DND-41 (cell line): ENCODE data around the gene SIPA1L3.

Experiments
- ATAC-seq: fragments of 200-7000 bp; cut with Tn5 transposase; 3 replicates; pipeline ENCODE4 v1.9.1; 2021; ENCODE audit warnings: low read depth; ENCODE audit not compliant: insufficient read depth
- DNase-seq: peaks from one replicate; pipeline ENCODE4 v3.0.0-alpha.2; 2020
- H2AFZ ChIP-seq: 2 replicates; pipeline ENCODE4 v1.6.0; 2012; ENCODE audit warnings: low read depth, low read length
- H3K27ac ChIP-seq: 2 replicates; pipeline ENCODE4 v1.5.1; 2012; ENCODE audit warnings: low read length, inconsistent platforms
- H3K27me3 ChIP-seq: fragments of 200-600 bp; sonication (generic); 2 replicates; pipeline ENCODE4 v1.6.0; 2012; ENCODE audit warnings: low read length, mild to moderate bottlenecking, inconsistent platforms; ENCODE audit not compliant: insufficient read depth, poor library complexity
- H3K36me3 ChIP-seq: 2 replicates; pipeline ENCODE4 v1.5.1; 2012; ENCODE audit warnings: low read length, inconsistent platforms; ENCODE audit not compliant: insufficient read depth
- H3K4me1 ChIP-seq: 2 replicates; pipeline ENCODE4 v1.5.1; 2012; ENCODE audit warnings: mild to moderate bottlenecking, low read length; ENCODE audit not compliant: insufficient read depth
- H3K4me2 ChIP-seq: 2 replicates; pipeline ENCODE4 v1.6.0; 2012; ENCODE audit warnings: mild to moderate bottlenecking, moderate library complexity, low read length, inconsistent platforms; ENCODE audit not compliant: insufficient read depth
- H3K4me3 ChIP-seq, 2 experiments: fragments of 200-600 bp in 1 of 2; shearing (Covaris generic) in 1 of 2; 2 replicates each; pipeline ENCODE4 v1.5.1; 2012 to 2016; ENCODE audit warnings: inconsistent platforms in 2 of 2, low read length in 2 of 2, mild to moderate bottlenecking in 2 of 2, low read depth in 1 of 2, moderate library complexity in 1 of 2
- H3K79me2 ChIP-seq: 2 replicates; pipeline ENCODE4 v1.6.0; 2012; ENCODE audit warnings: low read length, inconsistent platforms; ENCODE audit not compliant: insufficient read depth
- H3K9ac ChIP-seq: 2 replicates; pipeline ENCODE4 v1.6.0; 2012; ENCODE audit warnings: low read depth, mild to moderate bottlenecking, inconsistent platforms, low read length, moderate library complexity
- H3K9me3 ChIP-seq: 2 replicates; pipeline ENCODE4 v1.5.1; 2012; ENCODE audit warnings: low read length, moderate library complexity, mild to moderate bottlenecking, inconsistent platforms; ENCODE audit not compliant: insufficient read depth, severe bottlenecking
- H4K20me1 ChIP-seq: 2 replicates; pipeline ENCODE4 v1.6.0; 2012; ENCODE audit warnings: low read length; ENCODE audit not compliant: insufficient read depth
- EZH2 ChIP-seq: IDR thresholded peaks from 3 replicates; pipeline ENCODE4 v1.6.1; 2012; ENCODE audit warnings: borderline replicate concordance, low read depth, mild to moderate bottlenecking, moderate library complexity, low read length, inconsistent platforms; ENCODE audit not compliant: severe bottlenecking
- TF ChIP-seq, protein P1 (sequence below): IDR thresholded peaks from 2 replicates; pipeline ENCODE4 v1.5.1; 2012; ENCODE audit warnings: borderline replicate concordance, low read length, moderate library complexity, mild to moderate bottlenecking; ENCODE audit not compliant: poor library complexity, severe bottlenecking; ENCODE audit errors: extremely low read depth

SIPA1L3 gene

DNA sequence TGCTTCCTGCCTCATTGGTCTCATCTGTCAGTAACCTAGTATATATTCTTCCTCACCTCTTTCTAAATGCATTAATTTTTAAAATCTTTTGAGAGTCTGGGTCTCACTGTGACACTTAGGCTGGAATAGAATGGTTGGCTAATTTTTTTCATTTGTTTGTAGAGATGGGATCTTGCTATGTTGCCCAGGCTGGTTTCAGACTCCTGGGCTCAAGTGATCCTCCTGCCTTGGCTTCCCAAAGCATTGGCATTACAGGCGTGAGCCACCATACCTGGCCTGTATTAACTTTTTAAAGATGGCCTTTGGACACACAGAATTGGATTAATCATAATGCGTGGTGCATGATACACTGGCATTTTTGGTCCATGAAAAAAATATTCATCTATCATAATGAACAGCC lies 29.9 kb downstream of the SIPA1L3 start:
- H3K9ac ChIP-seq, result no peak overlapping the region
- TF ChIP-seq, protein P1, sequence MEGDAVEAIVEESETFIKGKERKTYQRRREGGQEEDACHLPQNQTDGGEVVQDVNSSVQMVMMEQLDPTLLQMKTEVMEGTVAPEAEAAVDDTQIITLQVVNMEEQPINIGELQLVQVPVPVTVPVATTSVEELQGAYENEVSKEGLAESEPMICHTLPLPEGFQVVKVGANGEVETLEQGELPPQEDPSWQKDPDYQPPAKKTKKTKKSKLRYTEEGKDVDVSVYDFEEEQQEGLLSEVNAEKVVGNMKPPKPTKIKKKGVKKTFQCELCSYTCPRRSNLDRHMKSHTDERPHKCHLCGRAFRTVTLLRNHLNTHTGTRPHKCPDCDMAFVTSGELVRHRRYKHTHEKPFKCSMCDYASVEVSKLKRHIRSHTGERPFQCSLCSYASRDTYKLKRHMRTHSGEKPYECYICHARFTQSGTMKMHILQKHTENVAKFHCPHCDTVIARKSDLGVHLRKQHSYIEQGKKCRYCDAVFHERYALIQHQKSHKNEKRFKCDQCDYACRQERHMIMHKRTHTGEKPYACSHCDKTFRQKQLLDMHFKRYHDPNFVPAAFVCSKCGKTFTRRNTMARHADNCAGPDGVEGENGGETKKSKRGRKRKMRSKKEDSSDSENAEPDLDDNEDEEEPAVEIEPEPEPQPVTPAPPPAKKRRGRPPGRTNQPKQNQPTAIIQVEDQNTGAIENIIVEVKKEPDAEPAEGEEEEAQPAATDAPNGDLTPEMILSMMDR, result no peak
- no peak for TF ChIP-seq EZH2
- H3K4me3 ChIP-seq, result no peak overlapping the region
- no peak for ATAC-seq
- H3K4me2 ChIP-seq, result no peak overlapping the region
- no peak overlapping the region for H3K27ac ChIP-seq
- no peak overlapping the region for H2AFZ ChIP-seq
- no peaks in the 10 kb centered on the region for H3K36me3 ChIP-seq
- no peaks in the 10 kb centered on the region for H3K4me1 ChIP-seq
- H4K20me1 ChIP-seq, result peaks cover 2% of the 10 kb centered on the region; the same call in 1 of the 2 replicates
- DNase-seq, result no peak
- peaks cover 4% of the 10 kb centered on the region; the same call in 1 of the 2 replicates for H3K79me2 ChIP-seq
- no peaks in the 10 kb centered on the region for H3K9me3 ChIP-seq
- no peaks in the 10 kb centered on the region for H3K27me3 ChIP-seq

DNA sequence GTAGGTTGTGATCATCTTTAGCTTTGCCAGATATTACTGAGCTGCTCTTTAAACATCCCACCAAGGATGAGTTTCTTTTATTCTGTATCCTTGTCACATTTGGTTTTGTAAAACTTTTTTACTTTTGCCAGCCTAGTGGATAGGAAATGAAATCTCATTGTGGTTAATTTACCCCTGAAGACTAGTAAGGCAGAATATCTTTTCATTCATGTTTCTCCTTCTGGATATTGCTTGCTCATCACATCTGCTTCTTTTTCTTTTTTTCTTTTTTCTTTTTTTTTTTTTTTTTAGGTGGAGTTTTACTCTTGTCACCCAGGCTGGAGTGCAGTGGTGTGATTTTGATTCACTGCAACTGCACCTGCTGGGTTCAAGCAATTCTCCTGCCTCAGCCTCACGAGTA lies 31.3 kb downstream of the SIPA1L3 start:
- Histone ChIP-seq H2AFZ (no peak overlapping the region), H3K27ac (no peak overlapping the region), H3K9ac (no peak overlapping the region), H3K9me3 (no peaks in the 10 kb centered on the region), H3K4me2 (no peak overlapping the region), H4K20me1 (peaks cover 2% of the 10 kb centered on the region; the same call in 1 of the 2 replicates), H3K4me3 (no peak overlapping the region), H3K27me3 (no peaks in the 10 kb centered on the region), H3K4me1 (no peaks in the 10 kb centered on the region), H3K79me2 (peaks cover 4% of the 10 kb centered on the region; the same call in 1 of the 2 replicates), H3K36me3 (no peaks in the 10 kb centered on the region)
- DNase-seq (no peak), ATAC-seq (no peak)
- TF ChIP-seq, protein P1, result no peak
- no peak for TF ChIP-seq EZH2

DNA sequence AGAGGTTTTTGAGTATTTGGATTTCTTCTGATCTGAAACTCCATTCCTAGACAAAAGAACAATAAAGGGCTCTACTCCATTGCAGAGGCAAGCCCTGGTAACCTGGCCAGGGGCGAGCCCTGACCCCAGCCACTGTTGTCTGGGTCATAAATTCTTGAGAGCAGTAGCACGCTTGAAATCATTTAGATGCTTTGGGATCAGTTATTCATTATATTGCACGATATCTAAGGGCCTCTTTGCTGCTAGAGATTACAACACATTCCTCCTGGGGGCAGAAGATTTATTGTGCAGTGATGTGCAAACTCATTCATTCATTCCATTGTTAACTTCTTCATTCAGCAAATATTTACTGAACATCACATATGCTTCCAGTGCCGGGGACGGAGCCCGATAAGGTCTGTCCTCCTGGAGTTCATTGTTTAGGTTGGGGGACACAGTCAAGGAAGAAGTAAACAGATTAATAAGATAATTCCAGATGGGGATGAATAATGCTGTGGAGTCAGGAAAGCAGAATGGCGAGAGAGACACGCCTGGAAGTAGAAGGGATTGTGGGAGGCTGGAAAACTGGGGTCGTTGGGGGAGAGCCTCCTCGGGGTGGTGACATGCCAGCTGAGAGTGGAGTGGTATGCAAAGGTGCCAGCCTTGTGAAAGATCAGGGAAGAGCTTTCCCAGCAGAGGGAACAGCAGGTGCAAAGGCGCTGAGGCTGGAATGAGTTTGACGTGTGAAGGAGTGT lies 34.9 kb downstream of the SIPA1L3 start:
- DNase-seq (no peak), ATAC-seq (no peak)
- H3K9me3 ChIP-seq, result no peaks in the 10 kb centered on the region
- H3K4me1 ChIP-seq, result no peaks in the 10 kb centered on the region
- peaks cover 9% of the 10 kb centered on the region; the same call in 1 of the 2 replicates for H4K20me1 ChIP-seq
- H2AFZ ChIP-seq, result no peak overlapping the region
- no peak overlapping the region for H3K4me3 ChIP-seq
- H3K36me3 ChIP-seq, result no peaks in the 10 kb centered on the region
- no peaks in the 10 kb centered on the region for H3K27me3 ChIP-seq
- TF ChIP-seq, protein P1, result no peak
- TF ChIP-seq EZH2, result no peak
- peaks cover 3% of the 10 kb centered on the region; the same call in 1 of the 2 replicates for H3K79me2 ChIP-seq
- no peak overlapping the region for H3K9ac ChIP-seq
- H3K4me2 ChIP-seq, result no peak overlapping the region
- no peak overlapping the region for H3K27ac ChIP-seq
